Activated CD8-positive, alpha-beta memory T cell treated with anti-CD3 and anti-CD28 coated beads for 1 hour (primary cell): ENCODE measurements around the gene GOT1.

ENCODE experiments used
- DNase-seq, 2 donors: peaks; one replicate each; pipeline ENCODE4 v3.0.0-alpha.2; 2020; ENCODE audit warnings: low read depth in 1 of 2; ENCODE audit errors: extremely low read depth in 1 of 2

The GOT1 gene

DNA sequence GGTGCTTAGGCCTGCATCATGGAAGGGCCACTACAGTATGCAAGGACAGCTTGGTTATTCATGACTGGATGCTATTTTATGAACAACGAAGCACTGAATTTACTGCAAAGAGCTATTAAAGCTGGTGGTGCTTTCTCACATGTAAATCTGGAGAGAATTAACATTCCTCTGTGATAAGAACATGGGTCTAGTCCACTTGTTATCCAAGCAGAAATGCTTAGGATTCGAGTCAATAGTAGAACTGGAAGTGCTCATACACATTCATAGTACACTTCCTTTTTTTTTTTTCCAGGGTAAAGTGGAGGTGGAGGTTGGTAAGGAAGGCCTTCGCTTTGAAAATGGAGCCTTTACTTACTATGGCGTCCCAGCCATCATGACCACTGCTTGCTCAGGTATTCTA lies 66.3 kb downstream of the GOT1 start:
- no peak for DNase-seq

DNA sequence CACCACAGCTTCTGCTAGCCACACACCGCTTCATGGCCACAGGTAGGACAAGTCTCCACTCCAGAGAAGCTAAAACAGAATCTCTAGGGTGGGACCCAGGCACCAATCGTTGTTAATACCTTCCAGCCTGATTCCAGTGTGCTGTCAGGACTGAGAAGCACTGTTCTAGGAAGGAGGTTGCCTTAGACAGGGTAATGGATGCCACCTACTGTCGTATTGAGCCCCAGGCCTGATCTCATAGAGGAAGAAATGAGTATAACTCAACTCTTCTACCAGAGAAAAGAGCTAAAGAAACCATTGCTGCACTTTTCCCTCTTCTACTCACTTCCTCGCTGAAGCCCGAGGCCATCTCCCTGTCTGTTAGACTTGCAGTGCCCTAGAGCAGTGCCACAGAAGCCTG lies 69.5 kb downstream of the GOT1 start:
- no peak for DNase-seq

DNA sequence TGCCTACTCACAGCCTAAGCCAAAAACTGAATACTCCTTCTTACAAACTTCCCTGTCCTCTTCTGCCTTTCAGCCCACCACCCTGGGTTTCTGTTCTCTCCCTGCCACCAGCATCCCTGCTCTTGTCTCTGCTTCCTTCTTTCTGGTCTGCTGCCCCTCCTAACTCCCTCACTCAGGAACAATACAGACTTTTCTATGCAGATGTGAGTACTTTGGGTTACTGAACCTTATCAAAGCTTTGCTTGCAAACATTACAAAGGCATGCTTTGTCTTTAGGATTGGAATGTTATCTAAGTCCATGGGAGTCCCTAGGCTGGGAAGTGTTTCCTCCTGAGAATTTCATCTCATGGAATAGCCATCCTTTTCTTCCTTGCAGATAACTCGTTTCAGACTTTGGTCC lies 72.3 kb downstream of the GOT1 start:
- DNase-seq = no peak

DNA sequence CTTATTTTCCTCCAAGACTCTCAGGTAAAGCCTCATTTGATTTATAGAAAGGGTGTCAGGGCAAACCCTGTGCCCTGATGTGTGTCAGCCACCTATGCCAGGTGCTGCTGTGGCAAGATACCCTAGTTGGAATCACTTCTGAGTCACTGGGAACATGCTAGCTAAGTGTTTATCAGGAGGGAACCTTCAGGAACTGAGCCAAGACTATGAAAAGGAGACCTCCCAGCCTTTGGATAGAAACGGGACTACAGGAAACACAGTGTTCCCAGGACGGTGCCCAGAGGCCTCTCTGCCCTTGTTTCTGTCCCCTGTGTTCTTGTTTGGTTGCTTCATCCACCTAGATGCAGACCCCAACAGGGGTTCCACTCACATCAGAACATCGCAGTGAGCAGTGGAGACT lies 72.7 kb downstream of the GOT1 start:
- DNase-seq = no peak

DNA sequence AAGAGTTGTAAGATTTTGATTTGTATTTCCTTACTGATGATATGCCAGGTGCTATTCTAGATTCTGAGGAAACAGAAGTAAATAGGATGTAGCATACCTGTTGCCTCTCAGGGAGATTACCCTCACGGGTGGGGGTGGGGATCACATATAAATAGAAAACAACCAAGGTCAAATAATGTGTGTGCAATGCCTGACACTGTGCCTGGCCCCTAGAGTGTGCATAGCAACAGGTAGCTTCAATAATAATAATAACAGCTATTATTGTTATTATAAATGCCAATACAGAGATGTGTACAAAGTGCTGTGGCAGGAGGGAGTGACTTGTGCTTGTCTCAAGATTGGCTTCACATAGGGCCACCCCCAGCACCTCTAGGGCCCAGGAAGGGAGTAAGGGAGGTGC lies 77.2 kb downstream of the GOT1 start:
- no peak for DNase-seq

DNA sequence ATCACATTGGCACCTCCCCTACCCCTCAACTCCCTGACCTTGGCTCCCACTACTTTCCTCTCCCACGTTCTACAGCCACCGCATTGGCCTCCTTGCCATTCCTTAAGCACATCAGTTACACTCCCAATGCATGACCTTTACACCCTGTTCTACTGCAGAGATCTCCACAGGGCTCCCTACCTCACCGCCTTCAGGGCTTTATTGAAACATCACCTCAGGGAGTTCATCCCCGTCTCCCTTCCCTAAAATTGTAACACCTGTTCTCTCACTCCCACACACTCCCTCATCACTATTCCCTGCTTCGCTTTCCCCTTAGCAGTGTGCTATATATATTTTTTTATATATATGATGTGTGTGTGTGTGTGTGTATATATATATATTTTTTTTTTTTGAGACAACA lies 82.8 kb downstream of the GOT1 start:
- DNase-seq = no peak
